Measurements from ENCODE around the gene CCDC38.
A peak's percentile ranks its signal among the peaks of the same experiment; 100 is the strongest.

CCDC38 gene

DNA sequence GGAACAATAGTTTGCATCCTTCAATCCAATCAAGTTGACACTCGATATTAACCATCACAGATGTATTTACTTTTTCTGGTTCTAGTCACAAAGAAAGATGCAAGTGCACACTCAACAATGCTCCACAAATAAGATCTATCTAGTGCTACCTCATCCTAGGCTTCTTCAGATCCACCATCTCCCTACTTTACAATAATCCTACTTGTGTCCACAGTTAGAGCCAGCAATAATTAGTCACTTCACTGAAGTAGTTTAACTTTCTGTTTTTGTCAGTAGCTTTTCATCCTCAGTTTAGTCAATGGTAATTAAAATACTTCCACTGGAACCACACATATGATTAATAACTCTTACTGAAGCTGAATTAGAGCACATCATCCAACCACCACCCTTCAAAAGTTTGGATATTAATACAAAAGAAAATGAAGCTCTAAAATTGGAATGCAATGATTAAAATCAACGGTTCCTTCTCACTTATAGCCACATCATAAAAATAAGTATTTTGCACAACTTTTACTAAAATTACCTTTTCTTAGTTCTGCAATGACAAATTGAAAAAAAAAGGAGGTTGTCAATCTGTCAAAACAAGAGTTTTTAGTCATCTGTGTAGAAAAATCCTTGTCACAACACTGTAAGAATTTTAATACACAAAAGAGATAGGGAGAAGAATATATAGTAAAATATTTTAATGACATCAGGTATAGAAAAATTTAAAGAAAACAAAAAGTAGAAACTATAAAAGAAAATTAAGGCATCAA lies 111.9 kb downstream of the CCDC38 start:
- no peak for DNase-seq

DNA sequence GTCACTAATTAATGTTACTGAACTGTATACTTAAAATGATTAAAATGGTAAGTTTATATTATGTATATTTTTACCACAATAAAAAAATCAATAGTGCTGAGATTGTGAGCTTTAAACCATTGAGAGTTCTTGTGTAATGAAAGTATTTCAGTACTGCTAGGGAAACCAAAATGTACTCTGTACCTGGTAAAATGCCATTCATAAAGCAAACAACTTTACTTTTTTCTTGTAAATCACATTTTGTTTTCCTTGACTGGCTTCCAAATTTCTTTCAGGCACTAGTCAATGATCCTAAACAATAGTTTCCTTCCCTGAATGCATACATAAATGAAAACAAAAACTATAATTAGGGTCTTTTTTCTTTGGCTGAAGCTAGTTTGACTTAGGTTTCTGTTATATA lies 113.0 kb downstream of the CCDC38 start:
- DNase-seq: no peak

DNA sequence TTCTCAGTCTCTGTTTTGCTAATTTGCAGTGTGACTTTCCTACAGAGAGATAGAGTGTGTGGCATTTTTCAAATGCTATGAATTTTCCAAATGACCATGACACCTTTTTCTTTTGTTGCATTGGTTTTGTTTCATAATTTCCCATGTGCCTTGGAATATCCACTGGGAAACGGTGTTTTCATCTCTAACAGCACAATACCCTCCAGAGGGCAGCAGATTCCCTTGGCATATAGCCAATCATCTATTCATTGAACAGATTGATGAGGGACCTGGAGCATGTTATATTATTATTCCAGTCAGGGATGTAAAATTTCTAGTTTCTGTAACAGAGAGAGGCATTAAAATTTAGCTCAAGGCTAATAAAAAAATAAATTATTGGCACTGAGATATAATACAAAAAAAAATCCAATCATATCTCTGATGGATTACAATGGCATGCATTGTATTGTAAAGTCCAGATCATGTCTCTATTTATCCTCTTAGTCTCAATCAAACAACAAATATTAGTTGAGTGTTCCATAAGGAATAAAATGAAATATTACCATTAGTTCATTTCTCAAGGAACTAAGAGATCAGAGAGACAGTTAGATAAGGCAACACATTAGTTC lies 122.2 kb downstream of the CCDC38 start:
- peak; percentile 55 to 60 (median 58) for DNase-seq
